Fibroblast of skin of left quadriceps (primary cell): ENCODE data around the gene UGT1A7.

Source experiments
- DNase-seq, 2 experiments: peaks; one replicate each; pipeline ENCODE4 v3.0.0-alpha.2; 2013; ENCODE audit warnings: low read depth in 2 of 2

Gene UGT1A7

GRCh38 chr2:233817361-233817911 is 135.7 kb downstream of the UGT1A7 start:
- DNase-seq = no peak

GRCh38 chr2:233817995-233818638 is 136.4 kb downstream of the UGT1A7 start:
- DNase-seq = no peak

GRCh38 chr2:233818639-233819621 is 137.2 kb downstream of the UGT1A7 start:
- DNase-seq = no peak

GRCh38 chr2:233819884-233820773 is 138.4 kb downstream of the UGT1A7 start:
- DNase-seq = no peak

- DNase-seq = no peak
These were observed 139.0 kb downstream of the UGT1A7 start for GRCh38 chr2:233820774-233821105.

GRCh38 chr2:233821196-233821595 is 139.5 kb downstream of the UGT1A7 start:
- DNase-seq = no peak

- no peak for DNase-seq
These were observed 140.0 kb downstream of the UGT1A7 start for GRCh38 chr2:233821709-233822100.

- DNase-seq = no peak
These were observed 140.5 kb downstream of the UGT1A7 start for GRCh38 chr2:233822101-233822771.
